Hematopoietic multipotent progenitor cell (in vitro differentiated cells): ENCODE measurements around the gene LIMK2. TPM values are rescaled to one million over a fixed set of nuclear protein-coding genes. Genes with fewer than 3 reads are reported as not detected.

Experiments used
- DNase-seq, 3 donors: peaks; one replicate each; pipeline ENCODE4 v3.0.0-alpha.2; 2011 to 2015; ENCODE audit warnings: low read depth in 2 of 3, low spot score in 2 of 3
- total RNA-seq: library from RNA; depleted of rRNA; stranded (reverse); fragments of >200 nt; gene quantifications from one replicate; pipeline ENCODE4 v1.2.3, GENCODE V29; 2012

Gene LIMK2
- total RNA-seq, 1 donor, result 55.7 TPM

DNA sequence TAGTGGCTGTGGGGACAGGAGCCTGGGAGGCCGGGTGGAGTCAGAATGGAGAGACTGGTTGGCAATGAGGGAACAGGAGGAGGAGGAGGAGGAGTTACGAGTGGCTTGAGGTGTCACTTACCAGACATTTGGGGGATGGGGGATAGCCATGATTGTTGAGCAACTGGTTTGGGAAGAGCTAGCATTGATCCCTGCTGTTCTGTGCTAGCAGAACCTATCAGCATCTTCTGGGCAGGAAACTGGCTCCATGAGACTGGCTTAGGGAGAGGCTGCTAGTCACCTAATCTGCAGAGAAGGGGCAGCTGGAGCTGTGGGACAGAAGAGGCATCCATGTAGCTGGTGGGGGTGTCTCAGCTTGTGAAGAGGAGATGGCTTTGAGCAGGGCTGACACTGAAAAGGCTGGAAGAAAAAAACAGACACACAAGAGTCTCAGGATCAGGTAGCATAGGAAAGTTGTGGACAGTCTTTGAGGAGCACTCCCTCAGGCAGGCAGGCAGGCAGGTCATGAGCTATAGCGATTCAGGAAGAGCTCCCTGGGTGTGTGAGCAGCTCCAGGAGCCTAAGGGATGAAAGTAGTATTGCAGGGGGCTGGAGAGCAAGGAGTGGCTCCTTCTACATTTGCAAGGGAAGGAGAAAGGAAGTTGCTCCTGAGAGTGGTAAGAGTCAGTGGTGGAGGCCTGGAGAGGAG, 57.9 kb downstream of the LIMK2 start:
- no peak for DNase-seq

DNA sequence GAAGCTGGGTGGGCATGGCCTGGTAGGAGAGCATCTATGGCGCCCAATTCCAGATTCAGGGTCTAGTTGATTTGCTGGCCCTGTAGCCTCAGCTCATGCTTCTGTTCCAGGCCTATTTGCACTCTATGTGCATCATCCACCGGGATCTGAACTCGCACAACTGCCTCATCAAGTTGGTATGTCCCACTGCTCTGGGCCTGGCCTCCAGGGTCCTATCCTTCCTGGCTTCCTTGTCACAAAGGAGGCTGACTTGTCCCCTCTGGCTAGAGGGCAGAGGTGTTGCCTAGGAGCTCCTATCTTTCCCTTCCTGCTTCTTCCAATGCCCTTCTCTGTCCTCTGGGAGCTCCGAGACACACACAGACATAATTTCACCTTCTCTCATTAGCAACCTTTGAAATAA, 58.9 kb downstream of the LIMK2 start:
- DNase-seq, result no peak

DNA sequence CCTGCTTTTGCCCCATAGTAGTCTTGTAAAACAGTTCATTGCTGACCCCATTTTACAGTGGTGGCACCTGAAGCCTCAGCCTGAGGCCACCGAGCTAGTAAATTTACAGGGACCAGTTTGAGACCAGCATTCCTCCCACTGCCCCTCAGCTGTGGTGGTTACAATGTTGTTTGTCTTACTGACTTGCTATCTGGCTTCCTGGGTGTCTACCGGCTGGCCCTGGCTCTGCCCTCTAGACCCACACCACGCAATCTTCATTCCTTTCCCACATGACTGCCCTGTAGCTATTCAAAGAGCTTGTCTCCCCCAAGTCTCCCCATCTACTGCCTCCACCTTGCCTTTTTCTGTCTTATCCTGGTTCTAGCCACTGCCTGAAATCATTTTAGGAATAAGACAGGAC, 59.4 kb downstream of the LIMK2 start:
- DNase-seq, result no peak

DNA sequence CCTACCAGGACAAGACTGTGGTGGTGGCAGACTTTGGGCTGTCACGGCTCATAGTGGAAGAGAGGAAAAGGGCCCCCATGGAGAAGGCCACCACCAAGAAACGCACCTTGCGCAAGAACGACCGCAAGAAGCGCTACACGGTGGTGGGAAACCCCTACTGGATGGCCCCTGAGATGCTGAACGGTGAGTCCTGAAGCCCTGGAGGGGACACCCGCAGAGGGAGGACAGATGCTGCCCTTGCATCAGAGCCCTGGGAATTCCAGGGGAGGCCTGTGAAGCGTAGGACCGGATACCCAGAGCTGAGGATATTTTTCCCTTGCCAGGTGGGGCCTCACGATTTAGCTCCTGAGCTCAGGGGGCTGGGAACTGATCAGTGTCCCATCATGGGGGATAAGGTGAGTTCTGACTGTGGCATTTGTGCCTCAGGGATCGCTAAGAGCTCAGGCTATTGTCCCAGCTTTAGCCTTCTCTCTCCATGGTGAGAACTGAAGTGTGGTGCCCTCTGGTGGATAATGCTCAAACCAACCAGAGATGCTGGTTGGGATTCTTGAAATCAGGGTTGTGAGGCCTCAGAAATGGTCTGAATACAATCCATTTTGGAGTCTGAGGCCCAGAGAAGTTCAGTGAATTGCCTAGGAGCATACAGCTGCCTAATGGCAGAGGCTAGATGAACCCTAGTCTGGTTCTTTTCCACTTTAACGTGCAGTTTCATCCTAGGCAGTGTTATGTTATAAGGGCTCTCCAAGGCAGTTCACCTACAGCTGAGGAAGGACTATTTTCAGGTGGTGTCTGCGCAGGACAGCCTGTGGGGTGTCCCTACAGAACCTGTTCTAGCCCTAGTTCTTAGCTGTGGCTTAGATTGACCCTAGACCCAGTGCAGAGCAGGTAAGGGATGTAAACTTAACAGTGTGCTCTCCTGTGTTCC, 60.7 kb downstream of the LIMK2 start:
- peak in 2 of 3 donors; percentile 56 to 76 for DNase-seq

DNA sequence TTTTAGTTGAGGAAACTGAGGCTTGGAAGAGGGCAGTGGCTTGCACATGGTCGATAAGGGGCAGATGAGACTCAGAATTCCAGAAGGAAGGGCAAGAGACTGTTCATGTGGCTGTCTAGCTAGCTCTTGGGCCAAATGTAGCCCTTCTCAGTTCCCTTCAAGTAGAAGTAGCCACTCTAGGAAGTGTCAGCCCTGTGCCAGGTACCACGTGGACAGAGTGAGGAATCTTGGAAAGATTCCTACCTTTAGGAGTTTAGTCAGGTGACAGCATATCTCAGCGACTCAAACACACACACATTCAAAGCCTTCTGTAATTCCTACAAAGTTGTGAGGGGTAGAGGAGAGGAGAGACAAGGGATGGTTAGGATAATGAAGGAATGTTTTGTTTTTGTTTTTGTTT, 61.9 kb downstream of the LIMK2 start:
- no peak for DNase-seq

DNA sequence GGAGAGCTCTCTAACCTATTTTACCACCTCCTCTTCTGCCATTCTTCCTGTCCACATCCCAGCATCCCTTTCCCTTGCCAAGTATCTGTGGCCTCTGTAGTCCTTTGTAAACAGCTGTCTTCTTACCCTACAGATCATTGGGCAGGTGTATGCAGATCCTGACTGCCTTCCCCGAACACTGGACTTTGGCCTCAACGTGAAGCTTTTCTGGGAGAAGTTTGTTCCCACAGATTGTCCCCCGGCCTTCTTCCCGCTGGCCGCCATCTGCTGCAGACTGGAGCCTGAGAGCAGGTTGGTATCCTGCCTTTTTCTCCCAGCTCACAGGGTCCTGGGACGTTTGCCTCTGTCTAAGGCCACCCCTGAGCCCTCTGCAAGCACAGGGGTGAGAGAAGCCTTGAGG, 62.9 kb downstream of the LIMK2 start:
- DNase-seq, result no peak

DNA sequence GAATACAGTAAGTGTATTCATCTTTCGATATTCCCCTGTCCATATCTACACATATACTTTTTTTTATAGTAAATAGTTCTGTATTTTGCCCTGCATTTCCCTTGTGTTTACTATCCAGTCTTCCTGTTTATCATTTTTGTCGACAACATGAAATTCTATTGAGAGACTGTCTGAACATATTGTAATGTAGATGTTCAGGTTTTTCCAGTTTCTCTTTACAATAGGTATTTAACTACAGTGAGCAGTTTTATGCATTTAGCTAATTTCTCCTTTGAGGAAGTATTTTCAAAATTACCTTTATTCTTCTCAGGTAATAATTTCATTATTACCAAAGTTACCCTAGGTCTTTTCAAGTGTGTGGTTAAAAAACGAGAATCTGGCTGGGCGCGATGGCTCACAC, 63.5 kb downstream of the LIMK2 start:
- DNase-seq, result no peak

DNA sequence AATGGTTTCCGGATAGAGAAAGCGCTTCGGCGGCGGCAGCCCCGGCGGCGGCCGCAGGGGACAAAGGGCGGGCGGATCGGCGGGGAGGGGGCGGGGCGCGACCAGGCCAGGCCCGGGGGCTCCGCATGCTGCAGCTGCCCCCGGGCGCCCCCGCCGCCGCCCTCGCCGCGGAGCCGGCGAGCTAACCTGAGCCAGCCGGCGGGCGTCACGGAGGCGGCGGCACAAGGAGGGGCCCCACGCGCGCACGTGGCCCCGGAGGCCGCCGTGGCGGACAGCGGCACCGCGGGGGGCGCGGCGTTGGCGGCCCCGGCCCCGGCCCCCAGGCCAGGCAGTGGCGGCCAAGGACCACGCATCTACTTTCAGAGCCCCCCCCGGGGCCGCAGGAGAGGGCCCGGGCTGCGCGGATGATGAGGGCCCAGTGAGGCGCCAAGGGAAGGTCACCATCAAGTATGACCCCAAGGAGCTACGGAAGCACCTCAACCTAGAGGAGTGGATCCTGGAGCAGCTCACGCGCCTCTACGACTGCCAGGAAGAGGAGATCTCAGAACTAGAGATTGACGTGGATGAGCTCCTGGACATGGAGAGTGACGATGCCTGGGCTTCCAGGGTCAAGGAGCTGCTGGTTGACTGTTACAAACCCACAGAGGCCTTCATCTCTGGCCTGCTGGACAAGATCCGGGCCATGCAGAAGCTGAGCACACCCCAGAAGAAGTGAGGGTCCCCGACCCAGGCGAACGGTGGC, 64.5 kb downstream of the LIMK2 start:
- DNase-seq, result no peak

DNA sequence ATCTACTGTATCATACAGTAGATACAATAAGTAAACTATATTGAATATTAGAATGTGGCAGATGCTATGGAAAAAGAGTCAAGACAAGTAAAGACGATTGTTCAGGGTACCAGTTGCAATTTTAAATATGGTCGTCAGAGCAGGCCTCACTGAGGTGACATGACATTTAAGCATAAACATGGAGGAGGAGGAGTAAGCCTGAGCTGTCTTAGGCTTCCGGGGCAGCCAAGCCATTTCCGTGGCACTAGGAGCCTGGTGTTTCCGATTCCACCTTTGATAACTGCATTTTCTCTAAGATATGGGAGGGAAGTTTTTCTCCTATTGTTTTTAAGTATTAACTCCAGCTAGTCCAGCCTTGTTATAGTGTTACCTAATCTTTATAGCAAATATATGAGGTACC, 65.6 kb downstream of the LIMK2 start:
- no peak for DNase-seq

DNA sequence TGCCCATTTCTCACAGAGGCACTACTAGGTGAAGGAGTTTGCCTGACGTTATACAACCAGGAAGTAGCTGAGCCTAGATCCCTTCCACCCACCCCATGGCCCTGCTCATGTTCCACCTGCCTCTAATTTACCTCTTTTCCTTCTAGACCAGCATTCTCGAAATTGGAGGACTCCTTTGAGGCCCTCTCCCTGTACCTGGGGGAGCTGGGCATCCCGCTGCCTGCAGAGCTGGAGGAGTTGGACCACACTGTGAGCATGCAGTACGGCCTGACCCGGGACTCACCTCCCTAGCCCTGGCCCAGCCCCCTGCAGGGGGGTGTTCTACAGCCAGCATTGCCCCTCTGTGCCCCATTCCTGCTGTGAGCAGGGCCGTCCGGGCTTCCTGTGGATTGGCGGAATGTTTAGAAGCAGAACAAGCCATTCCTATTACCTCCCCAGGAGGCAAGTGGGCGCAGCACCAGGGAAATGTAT, 66.1 kb downstream of the LIMK2 start:
- no peak for DNase-seq

DNA sequence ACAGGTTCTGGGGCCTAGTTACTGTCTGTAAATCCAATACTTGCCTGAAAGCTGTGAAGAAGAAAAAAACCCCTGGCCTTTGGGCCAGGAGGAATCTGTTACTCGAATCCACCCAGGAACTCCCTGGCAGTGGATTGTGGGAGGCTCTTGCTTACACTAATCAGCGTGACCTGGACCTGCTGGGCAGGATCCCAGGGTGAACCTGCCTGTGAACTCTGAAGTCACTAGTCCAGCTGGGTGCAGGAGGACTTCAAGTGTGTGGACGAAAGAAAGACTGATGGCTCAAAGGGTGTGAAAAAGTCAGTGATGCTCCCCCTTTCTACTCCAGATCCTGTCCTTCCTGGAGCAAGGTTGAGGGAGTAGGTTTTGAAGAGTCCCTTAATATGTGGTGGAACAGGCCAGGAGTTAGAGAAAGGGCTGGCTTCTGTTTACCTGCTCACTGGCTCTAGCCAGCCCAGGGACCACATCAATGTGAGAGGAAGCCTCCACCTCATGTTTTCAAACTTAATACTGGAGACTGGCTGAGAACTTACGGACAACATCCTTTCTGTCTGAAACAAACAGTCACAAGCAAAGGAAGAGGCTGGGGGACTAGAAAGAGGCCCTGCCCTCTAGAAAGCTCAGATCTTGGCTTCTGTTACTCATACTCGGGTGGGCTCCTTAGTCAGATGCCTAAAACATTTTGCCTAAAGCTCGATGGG, 66.7 kb downstream of the LIMK2 start:
- DNase-seq, result no peak

DNA sequence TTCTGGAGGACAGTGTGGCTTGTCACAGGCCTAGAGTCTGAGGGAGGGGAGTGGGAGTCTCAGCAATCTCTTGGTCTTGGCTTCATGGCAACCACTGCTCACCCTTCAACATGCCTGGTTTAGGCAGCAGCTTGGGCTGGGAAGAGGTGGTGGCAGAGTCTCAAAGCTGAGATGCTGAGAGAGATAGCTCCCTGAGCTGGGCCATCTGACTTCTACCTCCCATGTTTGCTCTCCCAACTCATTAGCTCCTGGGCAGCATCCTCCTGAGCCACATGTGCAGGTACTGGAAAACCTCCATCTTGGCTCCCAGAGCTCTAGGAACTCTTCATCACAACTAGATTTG, 67.2 kb downstream of the LIMK2 start:
- no peak for DNase-seq

DNA sequence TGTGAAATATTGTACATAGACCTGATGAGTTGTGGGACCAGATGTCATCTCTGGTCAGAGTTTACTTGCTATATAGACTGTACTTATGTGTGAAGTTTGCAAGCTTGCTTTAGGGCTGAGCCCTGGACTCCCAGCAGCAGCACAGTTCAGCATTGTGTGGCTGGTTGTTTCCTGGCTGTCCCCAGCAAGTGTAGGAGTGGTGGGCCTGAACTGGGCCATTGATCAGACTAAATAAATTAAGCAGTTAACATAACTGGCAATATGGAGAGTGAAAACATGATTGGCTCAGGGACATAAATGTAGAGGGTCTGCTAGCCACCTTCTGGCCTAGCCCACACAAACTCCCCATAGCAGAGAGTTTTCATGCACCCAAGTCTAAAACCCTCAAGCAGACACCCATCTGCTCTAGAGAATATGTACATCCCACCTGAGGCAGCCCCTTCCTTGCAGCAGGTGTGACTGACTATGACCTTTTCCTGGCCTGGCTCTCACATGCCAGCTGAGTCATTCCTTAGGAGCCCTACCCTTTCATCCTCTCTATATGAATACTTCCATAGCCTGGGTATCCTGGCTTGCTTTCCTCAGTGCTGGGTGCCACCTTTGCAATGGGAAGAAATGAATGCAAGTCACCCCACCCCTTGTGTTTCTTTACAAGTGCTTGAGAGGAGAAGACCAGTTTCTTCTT, 67.9 kb downstream of the LIMK2 start:
- DNase-seq, result no peak

DNA sequence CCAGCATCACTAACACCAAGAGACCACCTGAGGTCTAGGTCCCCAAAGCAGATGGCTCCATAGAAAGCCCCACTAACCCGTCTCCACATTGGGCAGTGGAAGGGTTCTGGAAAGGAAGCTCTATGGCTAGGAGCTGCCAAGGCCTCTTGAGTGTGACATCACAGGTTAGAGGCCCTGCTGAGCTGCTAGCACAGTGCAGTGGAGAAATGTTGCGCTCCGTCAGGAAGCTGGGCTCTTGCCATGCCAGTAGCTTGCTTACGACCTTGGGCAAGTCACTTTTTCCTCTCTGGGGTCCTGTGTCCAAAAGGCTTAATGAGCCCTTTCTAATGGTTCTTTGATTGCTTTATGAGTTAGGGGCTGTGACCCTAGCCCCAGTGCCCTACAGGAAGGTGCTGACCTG, 69.6 kb downstream of the LIMK2 start:
- DNase-seq, result no peak

DNA sequence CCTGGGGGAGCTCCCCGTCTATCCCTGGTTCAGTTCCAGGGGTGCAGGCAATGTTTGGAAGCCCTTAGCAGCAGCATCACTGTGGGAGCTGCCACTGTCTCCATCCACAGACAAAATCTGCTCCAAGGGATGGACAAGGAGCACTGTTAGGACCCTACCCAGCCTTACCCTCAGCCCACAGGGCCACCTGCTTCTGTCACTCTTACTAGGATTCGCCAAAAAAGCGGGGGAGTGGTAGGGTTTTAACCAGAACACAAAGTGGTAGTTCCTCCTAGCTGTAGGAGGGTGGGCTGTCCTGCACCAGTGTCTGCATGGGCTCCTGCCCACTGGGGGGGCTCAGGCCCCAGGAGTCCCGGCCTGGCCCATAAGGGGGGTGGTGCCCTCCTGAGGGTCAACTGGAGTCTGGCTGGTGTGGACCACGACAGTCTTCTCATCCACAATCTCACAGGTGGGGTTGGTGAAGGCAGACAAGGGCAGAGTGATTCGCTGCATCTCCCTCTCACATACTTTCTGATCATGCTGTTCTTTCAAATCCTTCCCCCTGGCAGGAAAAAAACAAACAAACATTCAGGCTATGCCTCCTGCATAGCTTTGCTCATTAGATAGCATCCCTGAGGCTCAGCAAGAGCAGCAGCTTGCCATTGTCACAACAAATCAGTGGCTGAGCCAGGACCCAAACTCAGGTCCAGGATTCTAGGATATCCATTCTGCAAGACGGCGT, 70.8 kb downstream of the LIMK2 start:
- DNase-seq, result no peak

DNA sequence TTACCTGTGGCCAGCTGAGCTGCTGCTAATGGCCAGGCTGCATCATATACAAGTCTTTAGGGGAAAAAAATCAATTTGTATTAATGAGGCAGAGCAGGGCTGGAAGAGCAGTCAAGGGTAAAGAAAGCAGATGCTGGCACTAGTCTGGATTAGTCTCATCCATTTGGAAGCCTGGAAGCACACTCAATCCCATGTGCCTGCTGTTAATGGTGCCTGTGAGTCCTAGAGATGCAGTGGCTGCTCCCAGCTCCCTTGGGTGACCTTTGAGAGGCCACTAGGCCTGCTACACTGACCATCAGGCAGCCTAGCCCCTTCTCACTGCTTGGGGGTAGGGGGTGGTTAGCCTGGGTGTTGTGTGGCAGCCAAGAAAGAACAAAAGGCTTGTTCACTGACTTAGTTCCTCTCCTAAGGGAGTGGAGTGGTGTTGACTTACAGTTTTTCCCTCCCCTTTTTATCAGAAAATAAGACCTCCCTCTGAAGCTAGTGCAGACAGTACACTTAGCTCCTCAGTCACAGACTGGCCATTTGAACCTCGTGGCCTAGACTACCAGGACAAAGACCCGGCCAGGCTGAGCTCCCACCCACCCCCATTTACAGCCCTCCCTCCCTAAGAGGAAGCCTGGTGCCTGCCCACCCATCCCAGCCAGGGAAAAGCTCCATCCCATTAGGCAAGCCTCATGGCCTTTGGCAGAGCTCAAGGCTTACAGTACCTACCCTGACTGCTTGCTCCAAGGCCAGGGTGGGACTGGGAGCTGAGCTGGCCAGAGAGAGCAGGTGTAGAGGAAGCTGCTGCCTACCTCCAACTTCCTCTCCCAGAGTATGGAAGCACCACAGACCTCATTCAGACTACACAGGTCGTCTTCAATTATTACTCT, 72.4 kb downstream of the LIMK2 start:
- no peak for DNase-seq

DNA sequence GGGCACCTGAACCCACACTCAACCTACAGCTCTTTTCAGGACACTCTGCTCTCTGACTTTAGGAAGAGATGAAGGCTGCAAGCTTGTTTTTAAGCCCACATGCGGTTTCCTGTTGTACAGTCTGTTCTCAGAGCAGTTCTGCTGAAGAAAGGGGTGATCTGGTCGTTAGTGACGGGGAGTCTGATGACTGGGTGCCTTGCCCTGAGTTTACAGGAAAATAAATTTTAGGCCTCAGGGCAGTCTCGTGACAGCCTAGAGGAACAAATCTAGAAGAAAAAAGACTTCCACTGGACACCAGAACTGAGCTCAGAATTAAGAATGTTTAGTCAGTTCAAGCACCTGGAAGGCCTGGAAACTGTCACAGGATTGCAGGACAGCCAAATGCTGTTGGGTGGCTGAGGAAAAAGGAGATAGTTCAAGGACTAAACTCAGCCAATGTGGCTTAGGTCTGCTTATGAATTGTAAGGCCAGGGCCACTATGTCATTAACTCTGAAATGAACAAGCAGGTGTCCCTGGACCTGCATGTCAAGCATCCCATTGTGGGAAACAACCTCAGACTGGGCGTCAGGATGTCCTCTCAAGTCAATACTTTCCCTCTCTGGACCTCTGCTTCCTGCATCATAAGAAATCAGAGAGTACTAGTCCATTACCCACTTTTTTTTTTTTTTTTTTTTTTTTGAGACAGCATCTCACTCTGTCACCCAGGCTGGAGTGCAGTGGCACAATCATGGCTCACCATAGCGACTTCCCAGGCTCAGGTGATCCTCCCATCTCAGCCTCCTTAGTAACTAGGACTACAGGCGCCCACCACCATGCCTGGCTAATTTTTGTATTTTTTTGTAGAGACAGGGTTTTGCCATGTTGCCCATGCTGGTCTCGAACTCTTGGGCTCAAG, 74.5 kb downstream of the LIMK2 start:
- peak in 2 of 3 donors; percentile 40 to 63 for DNase-seq
